Measurements from ENCODE around the gene GLB1L3.
"Not testable (repeated sequence)": the region's sequence is repeated elsewhere in the genome, so short reads cannot be mapped to it uniquely, and the experiment has no call there.

GLB1L3 gene

DNA sequence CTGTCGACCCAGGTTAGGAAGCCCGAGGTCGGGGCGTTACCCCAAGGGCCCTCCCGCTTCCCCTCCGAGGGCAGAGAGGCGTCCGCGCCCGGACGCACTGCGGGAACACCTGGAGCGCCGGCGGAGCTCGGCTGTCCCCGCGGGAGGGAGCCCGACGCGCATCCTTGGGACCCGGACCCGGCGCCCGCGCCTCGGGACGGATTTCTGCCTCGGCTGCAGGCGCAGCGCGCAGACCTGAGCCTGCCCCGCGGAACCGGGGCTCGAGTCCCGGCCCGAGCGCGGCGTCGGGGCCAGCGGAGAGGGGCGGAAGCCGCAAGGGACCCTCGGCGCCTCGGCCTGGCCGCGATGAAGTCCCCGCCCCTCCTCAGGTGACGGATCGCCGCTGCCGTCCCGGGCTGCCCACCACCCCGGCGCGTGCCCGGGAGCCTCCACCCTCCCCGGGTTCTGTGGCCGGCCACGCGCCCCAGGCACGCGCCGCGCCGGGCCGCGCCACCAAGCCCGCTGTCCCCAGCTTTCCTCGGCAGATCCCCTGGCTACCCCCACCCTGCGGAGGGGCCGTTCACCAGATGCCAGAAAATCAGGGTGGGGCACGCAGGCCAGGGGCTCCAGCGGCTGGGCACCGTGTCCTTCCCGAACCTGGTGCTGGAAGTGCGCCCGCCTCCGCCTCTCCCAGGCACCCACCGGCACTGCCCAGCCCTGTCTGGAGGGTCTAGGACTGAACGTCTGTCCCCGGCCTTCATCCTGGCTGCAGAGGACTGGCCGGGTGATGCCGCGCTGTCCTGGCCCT, 410 bp downstream of the GLB1L3 start:
- DNase-seq (ENCODE audit: low read depth), result no peak
- H3K4me3 ChIP-seq (ENCODE audit: low read length), result peak overlapping the region; percentile 27
- TF ChIP-seq, protein P1, sequence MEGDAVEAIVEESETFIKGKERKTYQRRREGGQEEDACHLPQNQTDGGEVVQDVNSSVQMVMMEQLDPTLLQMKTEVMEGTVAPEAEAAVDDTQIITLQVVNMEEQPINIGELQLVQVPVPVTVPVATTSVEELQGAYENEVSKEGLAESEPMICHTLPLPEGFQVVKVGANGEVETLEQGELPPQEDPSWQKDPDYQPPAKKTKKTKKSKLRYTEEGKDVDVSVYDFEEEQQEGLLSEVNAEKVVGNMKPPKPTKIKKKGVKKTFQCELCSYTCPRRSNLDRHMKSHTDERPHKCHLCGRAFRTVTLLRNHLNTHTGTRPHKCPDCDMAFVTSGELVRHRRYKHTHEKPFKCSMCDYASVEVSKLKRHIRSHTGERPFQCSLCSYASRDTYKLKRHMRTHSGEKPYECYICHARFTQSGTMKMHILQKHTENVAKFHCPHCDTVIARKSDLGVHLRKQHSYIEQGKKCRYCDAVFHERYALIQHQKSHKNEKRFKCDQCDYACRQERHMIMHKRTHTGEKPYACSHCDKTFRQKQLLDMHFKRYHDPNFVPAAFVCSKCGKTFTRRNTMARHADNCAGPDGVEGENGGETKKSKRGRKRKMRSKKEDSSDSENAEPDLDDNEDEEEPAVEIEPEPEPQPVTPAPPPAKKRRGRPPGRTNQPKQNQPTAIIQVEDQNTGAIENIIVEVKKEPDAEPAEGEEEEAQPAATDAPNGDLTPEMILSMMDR (conservative IDR thresholded peaks at IDR 0.05; ENCODE audit: low read depth, low read length), result no peak

DNA sequence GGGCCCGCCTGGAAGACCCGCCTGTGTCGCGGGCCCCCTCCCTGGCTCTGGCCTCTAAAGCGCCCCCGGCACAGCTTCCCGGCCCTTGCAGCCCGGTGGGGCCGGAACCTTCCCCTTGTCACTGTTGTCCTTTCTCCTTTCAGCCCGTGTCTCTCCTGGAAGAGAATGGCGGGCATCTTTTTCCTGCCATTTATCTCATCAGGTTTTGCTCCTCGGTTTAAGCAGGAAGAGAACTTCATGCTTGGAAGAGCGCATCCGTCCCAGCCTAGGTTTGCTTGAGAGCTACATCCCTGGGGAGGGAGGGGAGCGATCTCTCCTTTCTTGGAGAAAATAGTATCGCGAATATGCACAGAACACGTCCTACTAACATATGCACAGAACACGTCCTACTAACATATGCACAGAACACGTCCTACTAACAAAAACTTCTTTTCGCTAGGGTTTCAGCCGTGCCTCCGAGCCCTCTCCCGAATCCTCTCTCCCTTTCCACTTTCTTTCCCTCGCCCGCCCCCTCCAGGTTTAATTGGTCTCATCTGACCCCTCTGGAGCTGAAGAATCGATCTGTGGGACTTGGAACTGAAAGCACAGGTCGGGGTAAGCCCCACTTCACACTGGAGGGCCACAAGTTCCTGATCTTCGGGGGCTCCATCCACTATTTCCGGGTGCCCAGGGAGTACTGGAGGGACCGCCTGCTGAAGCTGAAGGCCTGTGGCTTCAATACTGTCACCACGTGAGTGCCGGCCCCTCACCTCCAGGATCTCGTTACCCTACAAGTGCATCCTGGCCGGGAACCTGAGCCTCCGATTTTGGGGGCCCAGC, 1.2 kb downstream of the GLB1L3 start:
- H3K4me3 ChIP-seq (ENCODE audit: low read length), result no peak overlapping the region
- DNase-seq (ENCODE audit: low read depth), result no peak
- TF ChIP-seq, protein P1 (conservative IDR thresholded peaks at IDR 0.05; ENCODE audit: low read depth, low read length), result no peak

DNA sequence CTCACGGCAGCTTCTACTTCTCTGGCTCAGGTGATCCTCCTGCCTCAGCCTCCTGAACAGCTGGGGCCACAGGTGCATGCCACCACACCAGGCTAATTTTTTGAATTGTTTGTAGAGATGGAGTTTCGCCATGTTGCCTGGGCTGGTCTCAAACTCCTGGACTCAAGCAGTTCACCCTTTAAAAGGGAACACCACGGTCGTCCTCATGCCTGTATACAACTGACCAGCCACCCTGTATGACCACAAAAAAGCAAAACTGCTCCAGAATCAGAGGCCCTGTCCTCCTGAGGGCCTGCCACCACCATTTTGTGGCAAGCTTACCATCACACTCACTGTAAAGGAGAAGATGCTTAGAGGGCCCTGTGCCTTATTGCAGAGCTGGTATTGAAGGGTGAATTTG, 2.2 kb downstream of the GLB1L3 start:
- no peak overlapping the region for H3K4me3 ChIP-seq (ENCODE audit: low read length)
- TF ChIP-seq, protein P1 (conservative IDR thresholded peaks at IDR 0.05; ENCODE audit: low read depth, low read length), result no peak
- no peak for DNase-seq (ENCODE audit: low read depth)

DNA sequence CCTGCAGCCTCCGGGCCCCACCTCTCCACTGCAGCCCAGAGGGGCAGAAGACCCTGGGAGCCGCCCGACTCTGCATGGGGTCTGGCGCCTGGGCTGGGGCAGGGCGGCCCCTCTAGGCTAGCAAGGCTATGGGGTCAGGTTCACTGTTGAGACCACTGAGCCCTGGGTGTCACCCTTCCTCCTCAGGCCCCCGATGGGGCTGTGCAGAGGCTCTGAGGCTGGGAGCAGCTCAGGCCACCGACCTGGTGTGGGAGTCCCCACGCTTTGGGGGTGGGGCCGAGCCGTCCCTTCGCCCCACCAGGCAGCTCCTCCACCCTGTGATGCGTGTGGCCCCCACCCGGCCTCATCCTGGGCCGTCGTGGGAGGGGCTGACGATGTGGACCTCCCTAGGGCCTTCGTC, 5.5 kb downstream of the GLB1L3 start:
- DNase-seq (ENCODE audit: low read depth); H3K4me3 ChIP-seq (ENCODE audit: low read length): not testable (repeated sequence)

DNA sequence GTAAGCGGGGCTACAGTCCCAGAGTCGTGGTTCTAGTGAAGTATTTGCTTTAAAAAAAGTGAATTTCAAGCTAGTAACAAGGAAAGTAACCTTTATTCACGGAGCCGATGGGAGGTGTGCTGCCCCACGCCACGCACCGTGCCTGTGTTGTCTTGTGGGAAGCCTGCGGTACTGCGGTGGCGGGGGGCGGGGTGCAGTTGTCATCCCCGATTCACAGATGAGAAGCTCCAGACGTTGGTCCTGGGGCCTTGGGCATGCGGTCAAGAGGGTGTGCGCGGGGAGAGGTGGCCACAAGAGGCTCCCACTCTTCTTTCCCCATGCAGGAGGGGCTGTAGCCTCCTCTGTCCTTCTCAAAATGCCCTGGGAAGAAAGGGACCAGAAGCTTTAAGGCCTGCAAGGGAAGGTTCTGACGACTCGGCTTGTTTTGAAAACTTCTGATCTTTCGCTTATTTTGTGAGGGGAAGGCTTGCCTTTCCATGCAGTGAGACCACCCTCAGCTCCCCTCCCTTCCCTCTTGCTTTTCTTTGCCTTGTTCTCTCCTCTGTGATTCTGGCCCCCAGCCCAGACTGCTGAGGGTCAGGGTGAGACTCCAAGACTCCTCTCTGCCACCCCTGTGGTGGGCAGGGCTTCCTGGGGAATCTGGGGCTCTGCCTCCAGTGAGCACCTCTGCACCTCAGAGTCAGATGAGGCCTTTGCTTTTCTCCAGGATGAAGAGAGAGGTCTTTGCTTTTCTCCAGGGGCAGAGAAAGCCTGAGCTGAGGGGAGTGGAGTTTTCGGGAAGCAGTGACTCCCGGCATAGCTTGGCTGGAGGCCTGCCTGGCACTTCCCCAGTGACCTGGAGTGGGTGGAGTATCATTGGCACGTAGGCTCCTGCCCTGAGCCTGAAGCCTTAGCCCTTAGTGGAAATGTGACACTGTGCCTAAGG, 6.2 kb downstream of the GLB1L3 start:
- TF ChIP-seq, protein P1 (conservative IDR thresholded peaks at IDR 0.05; ENCODE audit: low read depth, low read length), result no peak
- DNase-seq (ENCODE audit: low read depth), result no peak
- no peak overlapping the region for H3K4me3 ChIP-seq (ENCODE audit: low read length)

DNA sequence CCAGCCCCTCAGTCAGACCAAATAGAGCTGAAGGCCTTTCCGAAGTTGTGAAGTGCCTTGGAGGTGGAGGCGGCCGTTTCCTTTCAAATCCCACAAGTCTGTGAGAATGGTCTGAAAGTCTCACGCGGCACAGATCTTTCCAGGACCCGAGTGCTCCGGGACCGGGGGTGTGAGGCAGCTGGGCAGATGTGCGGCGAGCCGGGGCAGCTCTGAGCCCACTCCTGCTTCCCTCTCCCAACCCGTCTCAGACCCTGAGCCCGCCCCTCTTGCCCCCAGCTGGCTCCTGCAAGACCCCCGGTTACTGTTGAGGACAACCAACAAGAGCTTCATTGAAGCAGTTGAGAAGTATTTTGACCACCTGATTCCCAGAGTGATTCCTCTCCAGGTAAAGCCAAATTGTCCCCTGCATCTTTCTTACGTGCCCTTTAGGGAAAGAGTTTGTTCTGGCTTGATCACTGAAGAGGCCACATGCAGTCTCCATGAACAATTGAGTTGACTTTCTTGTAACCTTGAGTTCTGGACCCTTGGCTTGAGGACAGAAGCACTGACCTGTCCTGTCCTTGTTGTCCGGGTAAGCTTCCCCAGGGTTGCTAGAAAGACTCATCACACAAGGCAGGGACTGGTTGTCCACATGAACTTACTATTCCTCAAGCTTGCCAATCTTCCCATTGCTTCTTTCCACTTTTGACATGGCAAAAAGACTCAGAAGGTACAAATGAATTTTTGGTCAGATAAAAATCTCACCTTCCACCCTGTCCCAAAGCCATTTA, 7.5 kb downstream of the GLB1L3 start:
- TF ChIP-seq, protein P1 (conservative IDR thresholded peaks at IDR 0.05; ENCODE audit: low read depth, low read length), result no peak
- no peak for DNase-seq (ENCODE audit: low read depth)
- H3K4me3 ChIP-seq (ENCODE audit: low read length), result no peak overlapping the region

DNA sequence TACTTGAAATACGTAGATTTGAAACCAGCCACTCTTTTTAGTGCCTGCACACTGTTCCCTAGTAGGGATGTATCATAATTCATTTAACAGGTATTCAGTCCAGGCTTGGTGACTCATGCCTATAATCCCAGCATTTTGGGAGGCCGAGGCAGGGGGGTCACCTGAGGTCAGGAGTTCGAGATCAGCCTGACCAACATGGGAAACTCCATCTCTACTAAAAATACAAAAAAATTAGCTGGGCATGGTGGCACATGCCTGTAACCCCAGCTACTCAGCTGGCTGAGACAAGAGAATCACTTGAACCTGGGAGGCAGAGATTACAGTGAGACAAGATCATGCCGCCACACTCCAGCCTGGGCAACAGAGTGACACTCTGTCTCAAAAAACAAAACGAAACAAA, 8.2 kb downstream of the GLB1L3 start:
- DNase-seq (ENCODE audit: low read depth); H3K4me3 ChIP-seq (ENCODE audit: low read length): not testable (repeated sequence)
